ENCODE results near the gene UTS2.

The UTS2 gene

DNA sequence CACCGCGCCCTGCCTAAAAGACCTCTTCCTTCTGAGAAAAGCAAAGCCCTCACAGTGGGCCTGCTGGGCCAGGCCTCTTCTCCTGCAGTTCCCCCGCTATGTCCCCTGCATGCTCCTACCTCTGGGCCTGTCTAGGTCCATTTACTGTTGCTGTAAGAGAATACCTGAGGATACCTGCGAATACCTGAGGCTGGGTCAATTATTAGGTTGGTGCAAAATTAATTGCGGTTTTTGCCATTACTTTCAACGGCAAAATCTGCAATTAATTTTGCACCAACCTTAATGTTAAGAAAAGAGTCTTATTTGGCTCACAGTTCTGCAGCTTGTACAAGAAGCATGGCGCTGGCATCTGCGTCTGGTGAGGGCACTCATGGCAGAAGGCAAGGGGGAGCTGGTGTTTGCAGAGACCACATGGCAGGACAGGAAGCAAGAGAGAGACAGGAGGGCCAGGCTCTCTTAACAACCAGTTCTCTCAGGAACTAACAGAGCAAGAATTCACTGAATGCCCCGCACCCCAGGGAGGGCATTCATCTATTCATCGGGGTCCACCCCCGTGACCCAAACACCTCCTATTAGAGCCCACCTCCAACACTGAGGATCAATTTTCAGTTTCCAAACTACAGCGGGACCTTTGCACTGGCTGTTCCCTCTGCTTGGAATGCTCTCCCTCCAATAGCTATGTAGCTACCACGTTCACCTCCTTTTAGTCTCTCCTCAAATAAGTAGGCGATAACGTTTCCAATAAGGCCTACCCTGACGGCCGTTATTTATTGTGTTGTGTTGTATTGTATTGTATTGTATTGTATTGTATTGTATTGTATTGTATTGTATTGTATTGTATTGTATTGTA is 9.6 kb upstream of the UTS2 start:
- DNase-seq (ENCODE audit: low read depth), result no peak

DNA sequence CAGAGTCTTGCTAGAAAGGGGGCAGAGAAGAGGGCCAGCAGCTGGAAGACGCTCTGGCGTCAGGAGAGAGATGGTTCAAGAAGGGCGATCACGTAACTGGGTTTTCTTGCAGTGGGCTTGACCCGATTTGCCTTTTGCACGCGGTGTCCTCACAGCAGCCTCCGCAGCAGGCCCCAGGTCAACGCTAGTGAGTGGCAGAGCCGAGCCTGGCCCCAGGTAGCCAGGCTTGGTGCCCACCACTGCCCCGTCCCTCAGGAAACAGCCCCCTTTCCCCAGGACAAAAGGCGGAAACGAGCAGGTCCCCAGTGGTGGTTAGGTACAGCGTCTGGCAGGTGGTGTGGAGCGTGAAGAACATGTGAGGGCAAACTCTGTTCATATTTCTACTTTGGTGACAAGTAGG is 8.6 kb upstream of the UTS2 start:
- no peak for DNase-seq (ENCODE audit: low read depth)

DNA sequence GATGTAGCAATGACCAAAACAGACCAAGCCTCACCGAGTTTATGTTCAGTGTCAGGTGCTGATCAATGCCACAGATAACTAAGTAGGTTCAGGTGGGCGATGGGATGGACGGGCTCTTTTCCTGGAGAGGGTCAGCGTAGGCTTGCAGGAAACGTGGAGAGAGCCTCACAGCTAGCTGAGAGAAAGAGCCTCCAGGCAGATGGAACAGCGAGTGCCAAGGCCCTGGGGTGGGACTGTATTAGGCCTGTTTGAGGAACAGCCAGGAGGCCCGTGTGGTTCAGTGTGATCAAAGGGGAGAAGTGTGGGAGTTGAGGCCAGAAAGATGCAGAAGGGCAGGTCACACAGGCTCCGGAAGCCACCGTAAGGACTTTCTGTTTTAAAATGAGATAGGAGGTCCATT is 7.3 kb upstream of the UTS2 start:
- DNase-seq (ENCODE audit: low read depth), result no peak

DNA sequence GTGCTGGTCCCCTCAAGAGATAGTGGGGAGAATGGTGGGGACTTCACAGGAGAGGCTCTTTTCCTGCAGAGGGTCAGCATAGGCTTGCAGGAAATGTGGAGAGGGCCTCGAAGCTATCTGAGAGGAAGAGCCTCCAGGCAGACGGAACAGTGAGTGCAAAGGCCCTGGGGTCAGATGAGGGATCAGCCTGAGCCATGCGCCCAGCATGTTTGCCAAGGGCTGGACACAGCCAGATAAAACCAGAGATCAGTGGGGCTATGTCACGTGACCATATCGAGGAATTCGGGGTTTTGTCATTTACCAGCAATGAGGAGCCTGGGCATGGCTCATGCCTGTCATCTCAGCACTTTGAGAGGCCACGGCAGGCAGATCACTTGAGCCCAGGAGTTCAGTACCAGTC is 6.5 kb upstream of the UTS2 start:
- DNase-seq (ENCODE audit: low read depth), result no peak

DNA sequence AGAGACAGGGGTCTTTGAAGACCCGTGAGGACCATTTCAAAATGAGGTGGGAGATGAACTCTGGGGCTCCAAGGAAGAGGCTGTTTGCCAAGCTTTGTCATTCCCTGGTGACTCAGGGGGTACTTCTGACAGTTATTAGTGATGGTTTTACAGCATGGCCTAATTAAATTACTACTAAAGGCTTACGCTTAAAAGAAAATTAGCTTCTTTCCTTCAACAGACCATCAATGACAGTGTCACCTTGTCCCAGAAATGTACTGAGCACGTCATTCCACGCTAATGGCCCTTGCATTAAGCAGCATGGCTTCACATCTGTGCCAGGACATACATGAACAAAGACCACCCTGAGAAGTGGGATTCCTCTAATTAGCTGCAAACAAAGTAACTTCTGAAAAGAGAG is 5.1 kb upstream of the UTS2 start:
- DNase-seq (ENCODE audit: low read depth), result no peak

DNA sequence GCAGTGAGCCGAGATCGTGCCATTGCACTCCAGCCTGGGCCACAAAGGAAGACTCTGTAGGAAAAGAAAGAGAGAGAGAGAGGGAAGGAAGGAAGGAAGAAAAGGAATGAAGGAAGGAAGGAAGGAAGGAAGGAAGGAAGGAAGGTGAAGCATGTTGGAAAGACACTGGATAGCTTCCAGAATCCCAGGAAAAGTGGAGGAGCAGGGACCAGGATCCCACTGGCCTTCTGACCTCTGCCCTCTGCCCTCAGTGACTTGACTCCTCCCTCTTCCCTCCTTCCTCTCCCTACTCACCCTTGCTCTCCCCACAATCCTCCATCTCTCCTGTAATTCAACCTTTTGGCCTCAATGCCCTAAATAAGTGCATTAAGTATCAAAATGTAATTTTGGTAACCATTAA is 4.1 kb upstream of the UTS2 start:
- DNase-seq (ENCODE audit: low read depth), result no peak

DNA sequence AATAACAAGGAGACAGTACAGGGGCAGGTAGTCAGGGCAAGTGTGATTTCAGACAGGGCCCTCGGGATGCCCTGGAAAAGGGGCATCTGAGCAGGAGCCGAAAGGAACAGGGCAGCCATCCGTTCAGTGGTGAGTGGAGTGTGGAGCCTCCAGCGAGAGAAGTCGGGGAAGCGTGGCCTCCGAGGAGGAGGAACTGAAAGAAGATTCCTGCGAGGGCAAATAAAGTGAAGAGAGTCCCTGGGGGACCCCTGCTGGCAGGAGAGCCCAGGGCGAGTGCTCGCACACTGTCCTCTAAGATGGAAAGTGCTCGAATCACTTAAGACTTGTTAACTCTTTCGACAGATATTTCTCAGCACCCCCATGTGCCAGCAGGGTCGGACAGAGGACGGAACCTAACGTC is 3.5 kb upstream of the UTS2 start:
- DNase-seq (ENCODE audit: low read depth), result no peak

DNA sequence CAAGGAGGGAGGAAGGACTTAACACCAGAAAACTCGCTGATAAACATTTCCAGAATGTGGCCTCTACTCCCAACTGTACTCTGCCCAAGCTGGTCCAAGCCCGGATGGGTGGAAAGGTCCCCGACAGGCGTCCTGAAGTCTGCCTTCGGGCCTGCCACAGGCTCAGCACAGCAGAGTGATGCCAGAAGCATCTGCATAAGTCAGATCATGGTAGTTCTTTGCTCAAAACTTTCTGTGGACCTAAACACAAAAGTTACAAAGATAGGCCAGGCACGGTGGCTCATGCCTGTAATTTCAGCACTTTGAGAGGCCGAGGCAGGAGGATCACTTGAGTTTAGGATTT is 790 bp upstream of the UTS2 start:
- DNase-seq (ENCODE audit: low read depth), result no peak

DNA sequence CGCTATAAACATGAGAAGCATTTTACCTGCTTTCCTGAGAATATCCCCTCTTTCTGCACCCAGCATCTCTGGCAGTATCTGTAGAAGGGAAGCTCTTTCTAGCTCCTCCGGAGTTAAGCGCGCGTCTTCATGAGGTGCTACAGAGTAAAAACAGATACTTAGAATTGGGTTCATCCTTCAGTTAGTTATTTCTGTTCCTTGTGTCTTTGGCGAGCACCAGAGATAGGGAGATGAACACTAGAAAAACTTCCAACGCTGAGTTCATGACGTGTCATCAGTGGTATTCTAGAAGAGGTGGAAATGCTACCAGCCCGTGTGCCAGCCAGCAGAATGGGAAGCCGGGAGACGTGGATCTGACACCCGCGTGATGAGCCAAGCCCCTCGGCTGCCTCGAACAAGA is 2.1 kb downstream of the UTS2 start:
- DNase-seq (ENCODE audit: low read depth), result no peak

DNA sequence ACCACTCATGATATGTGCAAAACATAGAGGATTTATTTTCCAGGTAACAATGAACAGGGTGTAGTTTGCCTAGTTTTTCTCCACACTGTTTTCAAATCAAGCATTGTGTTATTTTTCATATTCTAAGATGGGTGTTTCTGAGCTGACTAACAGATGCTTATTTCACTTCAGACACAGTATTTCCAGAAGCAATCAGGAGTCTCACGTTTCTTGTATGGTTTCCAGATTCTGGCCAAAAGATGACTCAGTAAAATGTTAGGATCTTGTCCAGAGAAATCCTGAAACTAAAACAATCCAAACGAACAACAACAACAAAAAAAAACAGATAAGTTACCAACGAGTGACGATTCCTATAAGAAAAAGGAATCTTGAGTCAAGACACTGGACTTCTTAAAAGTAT is 5.3 kb downstream of the UTS2 start:
- no peak for DNase-seq (ENCODE audit: low read depth)

DNA sequence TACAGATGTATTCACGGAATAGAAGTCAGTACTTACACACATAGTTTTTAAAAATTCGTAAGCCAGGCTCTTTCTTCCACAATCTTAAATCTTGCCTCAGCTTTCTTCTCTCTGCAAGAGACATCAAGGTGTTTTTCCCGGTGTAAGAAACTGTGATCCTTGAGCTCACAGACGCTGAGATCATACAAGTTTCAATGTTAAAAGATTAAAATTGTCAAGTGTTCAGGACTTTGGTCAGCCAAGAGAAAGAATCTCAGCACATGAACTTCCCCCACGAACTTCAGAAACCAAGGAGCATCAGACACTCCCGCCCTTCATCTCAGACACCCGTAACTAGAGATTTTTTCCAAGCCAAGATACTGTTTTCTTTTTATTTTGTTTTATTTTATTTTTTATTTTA is 6.2 kb downstream of the UTS2 start:
- DNase-seq (ENCODE audit: low read depth), result no peak

DNA sequence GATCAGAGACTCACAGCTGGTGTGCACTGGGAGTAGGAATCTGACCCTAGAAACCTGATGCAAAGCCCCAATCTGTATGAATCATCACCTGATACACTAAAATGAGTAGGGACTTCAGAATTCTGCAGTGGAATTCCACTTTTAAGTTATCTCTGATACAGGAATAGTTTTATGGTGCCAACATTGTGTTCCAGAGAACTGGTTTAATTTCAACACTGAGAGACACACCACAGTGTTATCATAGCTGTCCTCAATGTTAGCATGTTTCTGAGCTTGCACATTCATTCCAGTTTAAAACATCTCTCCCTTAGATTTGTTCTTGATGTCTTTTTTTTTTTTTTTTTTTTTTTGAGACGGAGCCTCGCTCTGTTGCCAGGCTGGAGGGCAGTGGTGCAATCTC is 7.1 kb downstream of the UTS2 start:
- DNase-seq (ENCODE audit: low read depth), result no peak

DNA sequence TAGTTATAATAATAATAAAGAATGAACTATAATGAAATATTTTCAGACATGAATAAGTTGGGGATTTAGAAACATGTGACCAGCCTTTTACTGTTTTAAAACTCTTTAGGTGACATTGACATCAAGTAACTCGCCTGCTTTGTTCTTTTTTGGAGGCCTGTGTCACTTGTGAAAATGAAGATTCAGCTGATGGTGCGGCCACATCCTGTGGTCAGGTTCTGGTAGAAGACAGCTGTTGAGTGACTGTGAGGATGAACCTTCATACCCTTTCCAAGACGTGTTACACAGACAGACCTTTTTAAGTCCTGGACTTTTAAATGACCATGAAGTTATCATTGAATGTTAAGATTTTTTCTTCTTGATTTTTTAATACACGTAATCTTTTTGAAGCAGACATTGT is 10.3 kb downstream of the UTS2 start:
- DNase-seq (ENCODE audit: low read depth), result no peak

DNA sequence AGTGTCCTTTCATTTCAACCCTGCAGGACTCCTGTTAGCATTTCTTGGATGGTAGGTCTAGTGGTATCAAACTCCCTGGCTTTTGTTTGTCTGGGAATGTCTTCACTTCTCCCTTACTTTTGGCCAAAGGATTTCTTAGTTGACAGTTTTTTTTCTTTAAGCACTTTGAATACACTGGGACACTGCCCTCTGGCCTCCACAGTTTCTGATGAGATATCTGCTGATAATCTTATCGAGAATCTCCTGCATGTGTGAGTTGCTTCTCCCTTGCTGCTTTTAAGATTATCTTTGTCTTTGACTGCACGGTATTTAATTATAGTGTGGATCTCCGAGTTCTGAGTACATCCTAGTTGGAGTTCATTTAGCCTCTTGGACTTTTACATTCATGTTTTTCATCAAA is 13.3 kb downstream of the UTS2 start:
- no peak for DNase-seq (ENCODE audit: low read depth)

DNA sequence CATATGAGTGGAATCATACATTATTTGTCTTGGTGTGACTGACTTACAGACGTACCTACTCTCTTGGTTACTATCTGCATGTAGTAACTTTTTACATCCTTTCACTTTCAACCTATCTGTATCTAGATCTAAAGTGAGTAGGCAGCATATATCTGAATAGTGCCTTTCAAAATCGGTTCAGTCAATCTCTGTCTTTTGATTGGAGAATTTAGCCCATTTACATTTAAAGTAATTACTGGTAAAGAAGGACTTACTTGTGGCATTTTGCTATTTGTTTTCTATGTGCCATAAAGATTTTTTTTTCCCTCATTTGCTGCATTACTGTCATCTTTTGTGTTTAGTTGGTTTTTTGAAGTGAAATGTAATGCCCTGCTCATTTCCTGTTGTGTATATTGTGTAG is 14.2 kb downstream of the UTS2 start:
- DNase-seq (ENCODE audit: low read depth), result no peak

DNA sequence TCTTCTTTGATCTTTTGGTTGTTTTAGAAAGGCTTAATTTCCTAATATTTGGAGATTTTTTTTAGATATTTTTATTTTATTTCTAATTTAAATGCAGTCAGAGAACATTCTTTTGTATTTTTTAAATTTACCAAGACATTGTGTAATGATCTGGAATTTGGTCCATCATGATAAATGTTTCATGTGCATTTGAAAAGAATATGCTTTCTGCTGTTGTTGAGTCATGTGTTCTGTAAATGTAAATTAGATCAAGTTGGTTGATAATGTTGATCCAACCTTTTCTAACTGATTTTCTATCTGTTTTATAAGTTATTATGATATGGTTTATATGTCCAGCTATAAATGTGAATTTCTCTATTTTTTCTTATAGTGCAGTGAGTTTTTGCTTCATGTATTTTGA is 19.8 kb downstream of the UTS2 start:
- DNase-seq (ENCODE audit: low read depth), result no peak

DNA sequence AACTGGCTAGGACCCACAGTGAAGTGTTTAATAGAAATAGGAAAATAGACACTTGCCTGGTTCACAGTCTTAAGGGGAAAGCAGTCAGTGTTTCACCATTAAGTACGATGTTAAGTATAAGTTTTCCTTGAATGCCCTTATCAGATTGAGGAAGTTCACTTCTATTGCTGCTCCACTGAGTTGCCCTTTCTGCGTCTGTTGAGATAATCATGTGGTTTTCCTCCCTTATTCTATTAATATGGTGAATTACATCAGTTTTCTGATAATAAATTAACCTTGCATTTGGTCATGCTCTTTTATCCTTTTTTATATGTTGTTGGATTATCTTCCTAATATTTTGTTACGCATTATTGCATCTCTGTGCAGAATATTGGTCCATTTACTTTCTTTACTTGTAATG is 21.4 kb downstream of the UTS2 start:
- no peak for DNase-seq (ENCODE audit: low read depth)

DNA sequence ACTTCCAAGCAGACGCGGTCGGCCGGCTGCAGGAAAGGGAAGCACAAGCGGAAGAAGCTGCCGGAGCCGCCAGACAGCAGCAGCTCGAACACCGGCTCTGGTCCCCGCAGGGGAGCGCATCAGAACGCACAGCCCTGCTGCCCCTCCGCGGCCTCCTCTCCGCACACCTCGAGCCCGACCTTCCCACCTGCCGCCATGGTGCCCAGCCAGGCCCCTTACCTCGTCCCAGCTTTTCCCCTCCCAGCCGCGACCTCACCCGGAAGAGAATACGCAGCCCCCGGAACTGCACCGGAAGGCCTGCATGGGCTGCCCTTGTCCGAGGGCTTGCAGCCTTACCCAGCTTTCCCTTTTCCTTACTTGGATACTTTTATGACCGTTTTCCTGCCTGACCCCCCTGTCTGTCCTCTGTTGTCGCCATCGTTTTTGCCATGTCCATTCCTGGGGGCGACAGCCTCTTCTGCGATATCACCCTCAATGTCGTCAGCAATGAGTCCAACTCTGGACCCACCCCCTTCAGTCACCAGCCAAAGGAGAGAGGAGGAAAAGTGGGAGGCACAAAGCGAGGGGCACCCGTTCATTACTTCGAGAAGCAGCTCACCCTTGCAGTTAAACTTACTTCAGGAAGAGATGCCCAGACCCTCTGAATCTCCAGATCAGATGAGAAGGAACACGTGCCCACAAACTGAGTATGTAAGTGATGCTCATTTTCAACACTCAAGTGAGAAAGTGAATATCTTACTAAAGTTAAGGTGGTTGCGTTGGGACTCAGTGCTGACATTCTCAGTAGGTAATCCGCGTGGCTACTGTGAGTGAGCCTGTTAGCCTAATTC is 25.5 kb downstream of the UTS2 start:
- DNase-seq (ENCODE audit: low read depth), result no peak

DNA sequence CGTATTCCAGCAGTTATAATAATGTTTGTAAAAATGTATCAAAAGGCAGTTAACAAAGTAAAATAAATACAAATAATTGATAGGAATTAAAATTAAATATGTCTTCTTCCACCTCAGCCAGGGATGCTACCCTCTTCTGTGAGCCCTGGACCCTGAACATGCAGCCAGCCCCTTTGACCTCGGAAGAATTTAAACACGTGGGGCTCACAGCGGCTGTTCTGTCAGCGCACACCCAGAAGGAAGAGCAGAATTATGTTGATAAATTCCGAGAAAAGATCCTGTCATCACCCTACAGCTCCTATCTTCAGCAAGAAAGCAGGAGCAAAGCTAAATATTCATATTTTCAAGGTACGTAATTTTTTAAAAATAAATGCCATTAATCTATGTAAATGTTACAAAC is 26.5 kb downstream of the UTS2 start:
- no peak for DNase-seq (ENCODE audit: low read depth)

DNA sequence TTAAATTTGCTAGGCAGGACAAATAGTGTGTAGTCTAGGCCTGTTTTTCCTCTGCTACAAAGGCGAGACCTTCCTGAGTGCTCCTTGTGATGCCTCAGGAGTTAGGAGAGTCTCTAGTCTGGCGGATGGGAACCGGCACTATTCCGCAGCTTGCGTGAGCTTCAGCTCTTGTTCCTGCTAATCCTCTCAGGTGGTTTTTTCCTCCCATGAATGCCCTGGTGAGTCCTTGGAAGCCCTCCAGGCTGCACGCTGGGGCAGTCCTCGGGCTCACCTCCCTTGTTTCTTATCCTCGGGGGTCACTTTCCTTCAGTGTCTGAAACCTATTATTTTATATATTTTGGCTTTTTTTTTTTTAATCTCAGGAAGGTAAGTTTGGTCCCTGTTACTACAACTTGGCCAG is 28.2 kb downstream of the UTS2 start:
- no peak for DNase-seq (ENCODE audit: low read depth)

DNA sequence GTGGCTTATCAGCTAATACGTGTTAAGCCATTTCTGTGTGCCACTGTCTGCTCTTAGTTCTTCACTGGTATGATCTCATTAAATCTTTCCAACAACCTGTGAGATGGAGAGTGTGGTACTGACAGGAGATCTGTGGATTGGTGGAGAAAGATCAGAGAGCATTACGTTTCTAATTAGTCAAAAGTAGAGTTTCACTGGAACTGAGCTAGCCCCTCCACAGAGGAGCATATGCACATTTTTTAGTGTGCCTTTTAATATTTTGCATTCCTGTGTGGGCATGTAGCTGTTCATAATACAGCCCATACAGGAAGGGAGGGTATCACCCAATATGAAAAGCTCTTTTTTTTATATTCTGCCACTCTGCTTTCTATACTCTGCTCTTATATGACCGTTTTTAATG is 31.6 kb downstream of the UTS2 start:
- DNase-seq (ENCODE audit: low read depth), result no peak

DNA sequence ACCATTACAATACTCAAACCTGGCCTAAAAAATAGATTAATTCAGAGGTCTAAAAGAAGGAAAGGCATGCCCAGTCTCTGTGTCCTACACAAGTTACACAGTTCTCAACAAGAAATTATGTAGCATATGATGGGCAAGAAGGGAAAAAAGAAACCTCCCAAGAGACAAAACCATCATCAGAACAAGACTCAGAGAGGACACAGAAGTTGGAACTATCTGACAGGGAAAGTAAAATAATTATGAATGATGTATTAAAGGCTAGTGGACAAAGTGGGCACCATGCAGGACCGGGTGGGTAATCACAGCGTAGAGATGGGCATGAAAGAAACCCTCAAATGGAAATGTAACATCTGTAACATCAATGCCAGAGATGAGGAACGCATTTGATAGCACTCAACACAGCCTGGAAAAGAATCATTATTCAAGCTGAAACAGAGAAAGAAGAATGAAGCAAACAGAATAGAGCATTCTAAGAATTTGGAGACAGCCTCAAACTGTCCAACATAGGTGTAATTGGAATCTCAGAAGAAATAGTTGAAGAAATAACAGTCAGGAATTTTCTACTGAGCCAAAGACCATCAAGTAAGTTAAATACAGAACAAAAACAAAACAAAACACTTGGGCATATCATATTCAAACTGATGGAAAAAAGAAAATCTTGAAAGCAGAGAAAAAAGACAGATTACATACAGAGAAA is 39.0 kb downstream of the UTS2 start:
- DNase-seq (ENCODE audit: low read depth), result no peak

DNA sequence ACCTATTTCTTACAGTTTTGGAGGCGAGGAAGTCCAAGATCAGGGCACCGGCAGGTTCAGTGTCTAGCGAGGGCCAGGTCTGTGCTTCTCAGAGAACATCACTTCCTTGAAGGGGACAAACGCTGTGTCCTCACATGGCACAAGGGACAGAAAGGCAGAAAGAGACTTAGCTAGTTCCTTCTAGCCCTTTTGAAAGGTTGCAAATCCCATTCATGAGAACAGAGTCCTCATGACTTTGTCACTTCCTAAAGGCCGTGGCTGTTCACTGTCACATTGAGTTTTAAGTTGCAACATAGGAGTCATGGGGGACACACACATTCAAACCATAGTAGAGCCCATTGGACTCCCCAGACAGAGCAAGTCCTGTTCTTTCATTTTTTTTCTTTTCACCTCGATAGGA is 41.4 kb downstream of the UTS2 start:
- DNase-seq (ENCODE audit: low read depth), result no peak
